ENCODE data around the gene OR10A7.
"Not testable (repeated sequence)": the region's sequence is repeated elsewhere in the genome, so short reads cannot be mapped to it uniquely, and the experiment has no call there.

The OR10A7 gene, protein sequence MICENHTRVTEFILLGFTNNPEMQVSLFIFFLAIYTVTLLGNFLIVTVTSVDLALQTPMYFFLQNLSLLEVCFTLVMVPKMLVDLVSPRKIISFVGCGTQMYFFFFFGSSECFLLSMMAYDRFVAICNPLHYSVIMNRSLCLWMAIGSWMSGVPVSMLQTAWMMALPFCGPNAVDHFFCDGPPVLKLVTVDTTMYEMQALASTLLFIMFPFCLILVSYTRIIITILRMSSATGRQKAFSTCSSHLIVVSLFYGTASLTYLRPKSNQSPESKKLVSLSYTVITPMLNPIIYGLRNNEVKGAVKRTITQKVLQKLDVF

DNA sequence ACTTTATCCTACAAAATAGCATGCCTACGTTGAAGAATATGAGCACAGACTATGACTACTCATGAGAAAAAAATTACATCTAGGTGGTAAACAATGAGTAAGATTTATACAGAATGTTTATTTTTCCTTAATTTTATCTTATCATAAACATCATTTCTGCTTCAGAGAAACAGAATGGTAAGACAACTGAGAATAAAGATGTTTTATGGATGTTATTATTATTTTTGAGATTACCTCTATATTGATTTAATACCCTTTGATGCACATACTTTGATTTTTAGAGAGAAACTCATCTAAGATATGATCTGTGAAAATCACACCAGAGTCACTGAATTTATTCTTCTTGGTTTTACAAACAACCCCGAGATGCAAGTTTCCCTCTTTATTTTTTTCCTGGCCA, at the start of gene OR10A7:
OR10A7 (plus strand) TSS at position 301 of the 400 bp plus-strand sequence; CDS start at position 301, 0 bp downstream.
- DNase-seq, result no peak

DNA sequence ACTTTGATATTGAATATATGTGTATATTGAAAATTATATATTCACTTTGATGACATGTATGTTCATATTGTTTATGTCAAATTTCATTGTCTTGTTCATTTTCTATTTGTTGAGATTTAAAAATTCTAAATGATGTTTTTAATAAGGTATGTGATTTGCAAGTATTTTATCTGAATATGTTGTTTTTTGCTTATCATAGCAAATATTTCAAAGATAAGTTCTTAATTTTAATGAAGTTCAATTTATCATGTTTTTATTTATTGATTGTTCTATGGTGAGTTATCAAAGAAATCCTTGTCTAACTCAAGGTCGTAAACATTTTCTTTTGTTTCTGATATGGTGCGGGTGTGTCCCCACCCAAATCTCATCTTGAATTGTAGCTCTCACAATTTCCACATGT, 49.4 kb upstream of the OR10A7 start:
- DNase-seq, result no peak

DNA sequence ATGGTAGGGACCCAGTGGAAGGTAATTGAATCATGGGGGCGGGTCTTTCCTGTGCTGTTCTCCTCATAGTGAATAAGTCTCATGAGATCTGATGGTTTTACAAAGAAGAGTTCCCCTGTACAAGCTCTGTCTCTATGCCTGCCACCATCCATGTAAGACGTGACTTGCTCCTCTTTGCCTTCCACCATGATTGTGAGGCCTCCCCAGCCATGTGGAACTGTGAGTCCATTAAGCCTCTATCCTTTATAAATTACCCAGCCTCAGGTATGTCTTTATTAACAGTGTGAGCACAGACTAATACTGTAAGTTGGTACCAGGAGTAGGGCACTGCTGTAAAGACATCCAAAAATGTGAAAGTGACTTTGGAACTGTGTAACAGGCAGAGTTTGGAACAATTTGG, 49.0 kb upstream of the OR10A7 start:
- not testable (repeated sequence) for DNase-seq

DNA sequence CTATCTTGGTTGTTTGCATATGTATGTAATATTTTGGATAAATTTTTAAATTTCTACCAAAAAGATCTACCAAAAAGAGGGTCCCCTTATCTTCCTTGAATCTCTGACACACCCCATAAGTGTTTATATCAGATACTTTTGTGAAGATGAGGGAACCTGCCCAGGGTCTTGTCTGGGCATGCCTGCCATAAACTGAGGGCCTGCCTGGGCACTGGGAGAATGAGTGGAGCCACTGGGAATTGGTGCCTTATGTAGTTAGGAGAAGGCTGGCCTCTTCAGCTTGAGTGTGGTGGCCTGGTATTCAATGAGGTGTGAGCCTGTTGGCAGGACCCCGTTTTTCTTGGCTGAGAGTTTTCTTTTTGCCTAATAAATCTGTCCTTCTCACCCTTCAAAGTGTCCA, 48.1 kb upstream of the OR10A7 start:
- DNase-seq, result no peak

DNA sequence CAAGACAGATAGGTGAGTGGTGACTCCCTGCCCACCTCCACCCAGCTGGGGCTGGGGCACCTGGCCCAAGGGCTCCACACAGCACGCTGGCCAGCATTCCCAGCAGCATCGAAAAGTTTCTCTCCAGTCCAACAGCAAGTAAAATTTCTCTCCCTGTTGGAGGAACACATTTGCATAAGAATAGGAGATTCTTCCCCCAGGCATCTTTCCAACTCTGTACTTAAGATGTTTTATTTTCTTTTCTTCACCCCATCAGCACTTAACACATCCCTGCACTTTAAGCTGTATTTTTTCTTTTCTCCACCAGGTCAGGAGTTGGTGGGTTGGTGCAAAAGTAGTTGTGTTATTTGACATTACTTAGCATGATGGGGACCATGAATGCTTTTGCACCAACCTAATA, 47.4 kb upstream of the OR10A7 start:
- no peak for DNase-seq

DNA sequence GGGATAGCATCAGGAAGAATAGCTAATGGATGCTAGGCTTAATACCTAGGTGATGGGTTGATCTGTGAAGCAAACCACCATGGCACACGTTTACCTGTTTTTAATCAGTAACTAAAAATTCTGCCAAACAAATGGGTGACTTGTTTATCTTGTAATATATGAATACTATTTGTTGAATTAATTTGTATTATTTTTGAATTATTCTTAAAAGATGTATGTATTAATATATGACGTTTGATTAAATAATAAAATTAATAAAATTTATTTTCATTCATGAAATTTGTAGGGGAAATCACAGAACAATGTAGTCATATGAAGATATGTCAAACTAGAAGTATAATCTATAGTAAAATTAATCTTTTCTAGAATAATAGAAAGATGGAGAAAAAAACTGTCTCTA, 32.3 kb upstream of the OR10A7 start:
- DNase-seq, result no peak

DNA sequence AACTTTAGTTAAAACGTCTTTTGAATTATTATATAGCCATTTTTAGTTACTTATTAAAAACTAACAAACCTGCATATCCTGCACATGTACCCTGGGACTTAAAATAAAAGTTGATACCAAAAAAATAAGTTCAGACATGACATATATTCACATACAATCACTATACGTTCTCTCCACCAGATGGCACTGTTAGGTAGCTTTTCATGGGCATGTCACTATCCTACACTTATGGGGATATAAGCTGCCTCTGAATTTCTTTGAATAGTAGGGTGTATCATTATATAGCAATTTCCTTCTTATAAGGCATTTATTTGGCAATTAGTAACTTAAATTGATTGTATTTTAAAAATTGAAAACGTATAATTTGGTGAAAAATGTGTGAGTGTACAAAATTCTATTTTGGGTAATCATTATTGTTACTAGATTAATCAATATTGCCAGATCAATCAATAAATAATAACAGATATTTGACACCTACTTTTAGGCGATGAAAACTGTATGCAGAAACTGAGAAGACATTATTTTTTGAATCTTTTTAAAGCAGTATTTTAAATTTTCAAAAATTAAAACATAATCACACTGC, 31.8 kb upstream of the OR10A7 start:
- DNase-seq, result no peak

DNA sequence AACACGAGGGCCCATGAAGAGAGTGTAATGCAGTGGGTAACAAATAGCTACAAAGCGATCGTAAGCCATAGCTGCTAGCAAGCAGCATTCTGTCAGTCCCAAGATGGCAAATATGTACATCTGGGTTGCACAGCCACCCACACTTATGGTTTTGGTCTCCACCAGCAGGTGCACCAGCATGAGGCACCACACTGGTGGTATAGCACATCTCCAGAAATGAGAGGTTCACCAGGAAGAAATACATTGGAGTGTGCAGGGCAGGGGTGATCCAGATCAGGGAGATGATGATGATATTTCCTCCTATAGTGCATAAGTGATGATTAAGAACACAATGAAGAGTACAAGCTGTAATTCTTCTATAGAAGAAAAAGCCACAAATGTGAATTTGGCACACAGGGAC, 26.4 kb upstream of the OR10A7 start:
- no peak for DNase-seq

DNA sequence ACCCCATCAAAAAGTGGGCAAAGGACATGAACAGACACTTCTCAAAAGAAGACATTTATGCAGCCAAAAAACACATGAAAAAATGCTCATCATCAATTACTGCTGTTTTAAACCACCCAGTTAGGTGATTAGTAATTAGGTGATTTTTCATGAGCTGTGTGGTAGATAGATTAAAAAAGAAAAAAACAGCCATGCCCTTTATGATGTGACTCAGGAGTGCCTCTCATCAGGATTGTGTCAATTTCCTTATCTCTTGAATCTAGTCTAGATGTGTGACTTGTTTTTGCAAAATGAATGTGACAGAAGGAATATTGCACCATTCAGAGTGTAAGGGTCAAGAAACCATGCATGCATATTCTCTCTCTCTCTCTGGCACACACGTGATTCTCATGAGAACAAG, 5.7 kb downstream of the OR10A7 start:
- no peak for DNase-seq

DNA sequence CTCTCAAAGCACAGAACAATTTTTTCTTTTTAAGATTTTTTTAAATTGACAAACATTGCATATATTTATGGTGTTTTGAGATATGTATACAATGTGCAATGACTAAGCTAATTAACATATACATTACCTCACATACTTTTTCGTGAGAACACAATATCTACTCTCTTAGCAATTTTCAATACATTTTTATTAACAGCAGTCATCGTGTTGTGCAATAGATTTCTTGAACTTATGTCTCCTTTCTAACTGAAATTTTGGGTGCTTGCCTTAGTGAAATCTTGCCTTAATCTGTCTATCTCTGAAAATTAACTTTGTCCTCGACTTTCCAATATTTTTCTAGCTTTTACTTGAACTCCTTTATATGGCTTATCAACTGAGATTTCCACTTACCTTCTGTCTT, 6.8 kb downstream of the OR10A7 start:
- DNase-seq, result no peak

DNA sequence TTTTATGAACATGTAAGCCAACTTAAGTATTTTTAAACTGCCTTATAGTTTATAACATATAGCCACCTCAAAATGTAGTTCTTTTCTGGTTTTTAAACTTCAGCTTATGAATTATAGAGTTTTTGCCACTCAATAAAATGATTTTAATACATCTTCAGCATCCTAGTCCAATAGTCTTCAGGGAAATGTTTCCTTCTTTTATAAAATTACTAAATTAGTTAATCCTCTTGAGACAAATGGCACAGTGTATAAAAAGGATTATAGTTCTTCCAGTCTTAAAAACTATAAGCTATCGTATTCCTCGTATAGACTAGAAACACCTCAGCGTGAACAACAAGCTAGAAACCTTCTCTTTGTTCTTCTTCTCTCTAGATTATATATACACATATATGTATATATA, 23.5 kb downstream of the OR10A7 start, which contains the start of gene OR6C74:
OR6C74 (plus strand) TSS at position 301 of the 400 bp plus-strand sequence. CDS start 2,679 bp downstream, outside the sequence.
- no peak for DNase-seq

DNA sequence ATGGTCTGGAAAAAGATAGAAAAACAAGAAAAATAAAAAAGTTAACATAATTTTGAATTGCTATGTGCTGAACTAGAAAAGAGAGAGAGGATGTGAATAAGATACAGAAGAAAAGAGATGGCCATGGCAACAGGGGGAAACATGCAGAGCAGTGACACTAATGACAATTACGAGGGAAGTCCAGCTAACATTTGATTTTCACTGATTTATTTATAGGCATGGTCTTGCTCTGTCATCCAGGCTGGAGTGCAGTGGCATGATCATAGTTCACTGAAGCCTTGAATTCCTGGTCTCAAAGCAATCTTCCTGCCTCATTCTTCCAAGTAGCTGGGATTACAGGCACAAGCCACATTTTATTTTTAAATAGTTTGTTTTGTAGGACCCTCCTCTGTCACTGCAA, 25.3 kb downstream of the OR10A7 start:
- DNase-seq, result no peak

DNA sequence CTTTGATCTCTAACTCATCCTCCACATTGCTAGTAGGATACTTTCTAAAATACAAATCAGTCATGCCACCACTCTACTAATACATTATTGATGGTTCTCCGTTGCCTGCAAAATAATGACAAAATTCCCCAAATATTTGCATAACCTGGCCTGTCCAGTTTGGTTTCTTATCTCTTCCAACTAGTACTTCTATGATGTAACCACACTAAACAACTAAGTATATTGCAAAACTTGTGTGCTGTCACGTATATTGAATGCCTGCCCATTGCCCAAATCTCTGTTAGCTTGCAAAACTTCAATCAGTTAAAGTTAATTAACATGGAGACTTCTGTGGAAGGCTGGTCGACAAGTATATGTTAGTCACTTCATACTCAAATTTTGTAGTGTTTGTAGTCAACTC, 30.1 kb downstream of the OR10A7 start:
- no peak for DNase-seq

DNA sequence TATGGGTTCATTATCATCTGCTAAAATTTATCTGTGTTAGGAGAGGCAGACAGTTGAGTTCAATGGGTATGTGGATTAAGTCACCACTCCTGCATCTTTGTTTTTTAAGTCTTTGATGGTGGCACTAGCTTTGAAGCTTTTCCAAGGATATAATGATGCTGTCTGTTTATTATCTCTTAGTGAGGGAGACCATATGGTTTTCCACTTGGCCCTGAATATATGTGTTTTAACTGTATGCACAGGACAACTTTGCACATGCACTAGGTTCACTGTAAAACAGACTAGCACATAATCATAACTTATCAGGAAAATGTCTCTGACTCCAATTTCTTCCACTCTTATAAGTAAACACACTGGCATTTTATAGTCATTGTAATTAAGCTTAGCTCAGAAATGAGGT, 32.5 kb downstream of the OR10A7 start:
- no peak for DNase-seq

DNA sequence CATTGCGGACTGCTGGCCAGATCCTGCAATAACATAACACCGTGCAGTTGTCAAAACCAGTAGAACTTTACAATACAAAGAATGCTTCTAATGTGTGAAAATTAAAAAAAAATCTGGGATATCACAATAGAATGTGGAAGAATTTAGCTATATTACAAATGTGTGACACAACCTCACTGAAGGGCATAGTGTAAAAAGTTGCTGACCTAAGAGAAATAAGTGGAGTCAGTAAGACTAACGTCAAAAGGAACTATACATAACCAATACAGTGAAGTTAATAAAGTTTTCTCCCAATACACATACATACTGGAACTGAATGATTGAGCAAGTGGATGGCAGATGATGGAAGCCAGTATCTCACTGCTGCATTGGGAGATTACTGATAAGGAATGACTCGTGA, 36.0 kb downstream of the OR10A7 start:
- no peak for DNase-seq

DNA sequence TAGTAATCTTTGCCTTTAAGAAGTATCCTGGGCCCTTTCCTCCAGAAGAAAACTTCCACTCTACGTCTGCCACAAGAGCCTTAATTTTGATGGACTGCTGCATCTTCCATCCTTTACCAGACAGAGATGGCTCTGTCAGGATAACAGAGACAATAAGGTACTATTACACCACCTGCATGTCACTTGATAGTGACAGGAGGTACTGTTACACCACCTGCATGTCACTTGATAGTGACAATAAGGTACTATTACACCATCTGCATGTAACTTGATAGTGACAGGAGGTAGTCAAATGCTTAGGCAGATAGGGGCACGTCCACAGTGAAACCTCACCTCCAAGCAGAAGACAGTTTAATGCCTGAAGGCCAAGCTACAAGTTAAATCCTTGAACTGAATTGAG, 37.5 kb downstream of the OR10A7 start:
- DNase-seq, result no peak
